ENCODE data around the gene PTPRN2. TPM values are rescaled to one million over a fixed set of nuclear protein-coding genes. Genes with fewer than 3 reads are reported as not detected.

Gene PTPRN2
- total and polyA plus RNA-seq, 8 donors: 4.9 to 136 (median 46.8) TPM

DNA sequence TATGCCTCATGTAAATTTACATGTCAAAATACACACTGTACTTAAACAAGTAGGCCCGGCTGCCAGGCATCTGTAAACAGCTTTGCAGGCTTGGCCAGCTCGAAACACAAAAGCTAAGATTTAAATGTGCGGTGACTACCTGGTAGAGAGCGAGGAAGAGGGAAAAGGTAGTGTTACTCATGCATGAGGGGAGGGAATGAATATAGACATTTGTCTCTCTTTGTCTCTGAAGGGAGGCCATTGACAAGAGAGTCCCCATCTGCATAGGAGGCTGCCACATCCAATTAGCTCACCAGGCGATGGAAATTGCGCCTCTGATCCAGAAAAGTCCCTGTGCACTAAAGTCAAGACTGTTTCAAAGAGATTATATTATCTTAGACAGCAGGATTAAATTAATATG lies 535.8 kb downstream of the PTPRN2 start:
- TF ChIP-seq EP300 (IDR thresholded peaks at IDR 0.05) (no peak), POLR2A (IDR thresholded peaks at IDR 0.05) (no peak), POLR2AphosphoS5 (IDR thresholded peaks at IDR 0.05) (no peak), CTCF (IDR thresholded peaks at IDR 0.05) (no peak)
- 58 to 72% (median 62%) methylated on average over 6 of the region's 6 CpGs for WGBS, 5 donors

DNA sequence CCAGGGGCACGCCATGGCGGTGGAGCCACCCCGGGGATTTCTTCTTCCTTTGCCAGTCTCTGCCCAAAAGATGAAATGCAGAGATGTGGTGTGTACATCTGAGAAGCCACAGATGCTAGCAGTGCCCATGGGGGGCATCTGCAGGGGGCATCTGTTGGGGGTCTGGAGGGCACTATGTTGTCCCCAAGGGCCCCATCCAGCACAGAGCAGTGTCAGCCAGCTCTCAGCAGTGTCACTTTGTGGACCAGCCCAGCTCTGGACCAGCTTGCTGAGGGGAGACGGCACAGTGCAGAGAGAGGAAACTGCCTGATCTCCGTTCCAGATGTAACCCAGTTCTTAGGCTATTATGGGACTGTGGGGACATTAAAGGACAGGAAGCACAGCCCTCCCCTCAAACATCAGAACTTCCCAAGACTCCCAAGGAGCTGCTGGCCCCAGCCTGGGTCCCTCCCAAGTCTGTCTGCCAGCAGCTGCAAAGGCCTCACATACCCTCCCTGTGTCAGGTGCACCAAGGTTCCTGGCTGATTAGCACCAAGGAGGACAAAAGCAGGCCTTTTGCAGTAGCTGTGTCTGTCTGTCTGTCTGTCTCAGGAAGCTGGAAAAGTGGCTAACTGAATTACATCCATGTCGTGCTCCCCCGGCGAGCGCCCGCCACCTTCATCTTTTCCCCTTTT lies 536.5 kb downstream of the PTPRN2 start:
- Histone ChIP-seq H3K36me3 (no peaks in the 10 kb centered on the region), H3K4me3 (no peak overlapping the region), H3K27ac (no peak overlapping the region), H3K9me3 (no peaks in the 10 kb centered on the region), H3K27me3 (peaks cover 0 to 6% (median 0%) of the 10 kb centered on the region in 3 donors), H3K4me1 (no peaks in the 10 kb centered on the region)
- intact Hi-C loops (cut with DNase I; ENCODE audit: low total_unique reads): no loop called here
- TF ChIP-seq POLR2AphosphoS5 (IDR thresholded peaks at IDR 0.05) (no peak), EP300 (IDR thresholded peaks at IDR 0.05) (no peak), POLR2A (IDR thresholded peaks at IDR 0.05) (no peak), CTCF (IDR thresholded peaks at IDR 0.05) (no peak)
- 82 to 94% (median 90%) methylated on average over 8 to 10 of the region's 10 CpGs for WGBS, 5 donors
- DNase-seq: no peak

More for the DNA sequence above, 535.8 kb downstream of the PTPRN2 start:
- Histone ChIP-seq H3K4me3 (no peak overlapping the region), H3K9me3 (no peaks in the 10 kb centered on the region), H3K27me3 (peaks cover 0 to 6% (median 0%) of the 10 kb centered on the region in 3 donors), H3K27ac (no peak overlapping the region), H3K4me1 (no peaks in the 10 kb centered on the region), H3K36me3 (no peaks in the 10 kb centered on the region)
- intact Hi-C loops (cut with DNase I; ENCODE audit: low total_unique reads): no loop called here
- no peak for DNase-seq

DNA sequence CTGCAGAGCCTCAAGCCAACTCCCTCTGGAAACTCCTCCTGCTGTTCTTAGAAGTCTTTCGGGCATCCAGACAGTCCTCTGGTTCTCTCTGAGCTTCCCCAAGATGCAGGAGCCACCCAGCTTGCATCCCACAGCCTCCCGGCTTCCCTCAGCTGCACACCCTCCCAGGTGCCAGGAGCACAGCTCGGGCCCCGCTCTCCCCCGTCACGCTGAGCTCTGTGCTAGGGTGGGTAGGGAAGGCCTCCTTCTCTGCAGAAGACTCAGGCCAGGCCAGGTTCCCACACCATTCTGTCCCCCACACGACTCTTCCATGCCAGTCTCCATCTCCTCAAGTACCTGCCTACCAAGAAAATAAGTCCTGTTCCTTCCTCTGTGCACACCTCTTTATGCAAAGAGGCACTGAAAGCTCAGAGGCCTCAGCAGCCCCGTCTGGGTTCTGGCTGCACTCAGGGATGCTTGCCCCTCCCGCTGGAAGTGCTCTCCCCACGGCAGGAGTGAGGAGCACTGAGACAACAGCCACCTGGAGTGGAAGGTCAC lies 537.1 kb downstream of the PTPRN2 start:
- 72 to 79% (median 76%) methylated on average over 10 of the region's 10 CpGs for WGBS, 5 donors
- no peak for DNase-seq

DNA sequence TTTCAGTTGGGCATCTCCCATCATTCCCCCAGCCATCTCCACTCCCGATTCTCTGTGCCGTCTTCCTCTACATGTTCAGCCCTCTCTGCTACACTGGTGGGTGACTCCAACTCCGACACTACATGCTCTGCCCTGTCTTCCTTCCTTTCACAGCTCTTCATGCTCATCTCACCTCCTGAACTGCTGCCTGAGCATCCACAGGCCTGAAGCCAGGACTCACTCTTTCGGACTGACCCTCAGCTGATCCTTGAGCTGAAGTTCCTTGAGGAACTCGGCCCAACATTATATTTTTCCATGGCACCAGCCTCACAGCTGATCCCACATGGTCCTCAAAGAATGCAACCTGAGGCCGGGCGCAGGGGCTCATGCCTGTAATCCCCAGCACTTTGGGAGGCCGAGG lies 538.4 kb downstream of the PTPRN2 start:
- Histone ChIP-seq H3K36me3 (no peaks in the 10 kb centered on the region), H3K27me3 (peaks cover 0 to 6% (median 0%) of the 10 kb centered on the region in 3 donors), H3K4me3 (no peak overlapping the region), H3K4me1 (no peaks in the 10 kb centered on the region), H3K27ac (no peak overlapping the region), H3K9me3 (no peaks in the 10 kb centered on the region)
- intact Hi-C loops (cut with DNase I; ENCODE audit: low total_unique reads): no loop called here
- 89 to 92% (median 92%) methylated on average over 8 of the region's 8 CpGs for WGBS, 5 donors
- DNase-seq: no peak
- no peak for TF ChIP-seq POLR2A (IDR thresholded peaks at IDR 0.05)
- no peak for TF ChIP-seq POLR2AphosphoS5 (IDR thresholded peaks at IDR 0.05)
- no peak for TF ChIP-seq EP300 (IDR thresholded peaks at IDR 0.05)
- no peak for TF ChIP-seq CTCF (IDR thresholded peaks at IDR 0.05)

More for the DNA sequence above, 537.1 kb downstream of the PTPRN2 start:
- Histone ChIP-seq H3K27ac (no peak overlapping the region), H3K36me3 (no peaks in the 10 kb centered on the region), H3K9me3 (no peaks in the 10 kb centered on the region), H3K4me3 (no peak overlapping the region), H3K27me3 (peaks cover 0 to 6% (median 0%) of the 10 kb centered on the region in 3 donors), H3K4me1 (no peaks in the 10 kb centered on the region)
- no peak for TF ChIP-seq CTCF (IDR thresholded peaks at IDR 0.05)
- TF ChIP-seq POLR2AphosphoS5 (IDR thresholded peaks at IDR 0.05): no peak
- TF ChIP-seq EP300 (IDR thresholded peaks at IDR 0.05): no peak
- no peak for TF ChIP-seq POLR2A (IDR thresholded peaks at IDR 0.05)
- intact Hi-C loops (cut with DNase I; ENCODE audit: low total_unique reads): no loop called here
